ENCODE results near the gene TAS2R46.
"Not testable (repeated sequence)": the region's sequence is repeated elsewhere in the genome, so short reads cannot be mapped to it uniquely, and the experiment has no call there.

TAS2R46 gene

GRCh38 chr12:11039171-11039570, 22.9 kb downstream of the TAS2R46 start:
- no peak for DNase-seq (ENCODE audit: low spot score)

- not testable (repeated sequence) for DNase-seq (ENCODE audit: low spot score)
Observed at GRCh38 chr12:11033959-11034358, 28.1 kb downstream of the TAS2R46 start.

GRCh38 chr12:11031307-11031706, 30.8 kb downstream of the TAS2R46 start, which contains the start of gene TAS2R31:
TSS of gene TAS2R31 (minus strand) at chr12:11031407. CDS start at chr12:11031335, 72 bp downstream.
- DNase-seq (ENCODE audit: low spot score): no peak

- DNase-seq (ENCODE audit: low spot score): no peak
Observed at GRCh38 chr12:11026118-11026517, 36.0 kb downstream of the TAS2R46 start.

- no peak for DNase-seq (ENCODE audit: low spot score)
Observed at GRCh38 chr12:11023387-11023786, 38.7 kb downstream of the TAS2R46 start.

GRCh38 chr12:11022520-11022919, 39.6 kb downstream of the TAS2R46 start, which contains the start of gene TAS2R19:
TSS of gene TAS2R19 (minus strand) at chr12:11022620. CDS start at chr12:11022571, 49 bp downstream.
- DNase-seq (ENCODE audit: low spot score): no peak

- no peak for DNase-seq (ENCODE audit: low spot score)
Observed at GRCh38 chr12:11016937-11017336, 45.2 kb downstream of the TAS2R46 start.

GRCh38 chr12:11015775-11016430, 46.2 kb downstream of the TAS2R46 start:
- DNase-seq (ENCODE audit: low spot score): no peak

GRCh38 chr12:11014234-11014633, 47.9 kb downstream of the TAS2R46 start:
- DNase-seq (ENCODE audit: low spot score): no peak
